SK-N-MC (cell line): Measurements from ENCODE around the gene CARD9.

Experiments used
- DNase-seq: peaks from one replicate; pipeline ENCODE4 v3.0.0-alpha.2; 2011; ENCODE audit warnings: low read depth, low spot score
- H3K27ac ChIP-seq: fragments of 200-600 bp; sonication (generic); 2 replicates; pipeline ENCODE4 v1.5.1; 2016; ENCODE audit warnings: mixed run types
- H3K36me3 ChIP-seq: fragments of 200-600 bp; sonication (generic); 2 replicates; pipeline ENCODE4 v1.6.1; 2017; ENCODE audit warnings: antibody characterized with exemption, low read length, mixed read lengths; ENCODE audit not compliant: insufficient read depth
- H3K4me3 ChIP-seq: fragments of 200-600 bp; sonication (generic); 2 replicates; pipeline ENCODE4 v1.5.1; 2016
- H3K9ac ChIP-seq: fragments of 200-600 bp; sonication (generic); 2 replicates; pipeline ENCODE4 v1.8.0; 2017; ENCODE audit warnings: mixed run types, mixed read lengths; ENCODE audit not compliant: insufficient read length
- H3K9me3 ChIP-seq: fragments of 200-600 bp; sonication (generic); 2 replicates; pipeline ENCODE4 v1.6.1; 2017; ENCODE audit warnings: low read depth, mild to moderate bottlenecking, antibody characterized with exemption, low read length, moderate library complexity, mixed read lengths
- EZH2 ChIP-seq: fragments of 200-600 bp; sonication (generic); IDR thresholded peaks from one replicate; pipeline ENCODE4 v1.6.1; 2017; ENCODE audit warnings: antibody characterized with exemption
- FOXP2 ChIP-seq: optimal IDR thresholded peaks from 2 replicates; pipeline ENCODE3; 2011; ENCODE audit warnings: mild to moderate bottlenecking, moderate library complexity; ENCODE audit not compliant: insufficient read depth; ENCODE audit errors: extremely low read length, control extremely low read depth
- POLR2AphosphoS5 ChIP-seq: IDR thresholded peaks from 2 replicates; pipeline ENCODE4 v1.6.1; 2012; ENCODE audit warnings: mild to moderate bottlenecking, low read depth, low read length, borderline replicate concordance

CARD9 gene

DNA sequence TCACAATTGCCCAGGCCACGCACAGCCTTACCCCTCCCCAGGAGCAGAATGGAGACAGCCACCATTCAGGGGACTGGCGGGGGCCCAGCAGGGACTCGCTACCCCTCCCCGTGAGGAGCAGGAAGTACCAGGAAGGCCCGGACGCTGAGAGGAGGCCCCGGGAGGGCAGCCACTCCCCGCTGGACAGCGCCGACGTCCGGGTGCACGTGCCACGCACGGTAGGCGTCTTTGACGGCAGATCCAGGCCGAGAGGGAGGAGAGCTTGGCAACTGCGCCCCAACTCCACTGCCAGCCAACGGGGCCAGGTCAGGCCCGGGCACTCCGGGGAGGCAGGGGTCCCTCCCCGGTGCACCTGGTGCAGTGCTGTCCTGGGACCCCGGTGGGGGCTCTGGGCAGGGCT lies 23.9 kb downstream of the CARD9 start:
- Histone ChIP-seq H3K27ac (no peak overlapping the region), H3K4me3 (no peak overlapping the region), H3K9me3 (no peaks in the 10 kb centered on the region), H3K36me3 (no peaks in the 10 kb centered on the region), H3K9ac (no peak overlapping the region)
- DNase-seq: no peak
- TF ChIP-seq POLR2AphosphoS5 (no peak), EZH2 (no peak), FOXP2 (no peak)

DNA sequence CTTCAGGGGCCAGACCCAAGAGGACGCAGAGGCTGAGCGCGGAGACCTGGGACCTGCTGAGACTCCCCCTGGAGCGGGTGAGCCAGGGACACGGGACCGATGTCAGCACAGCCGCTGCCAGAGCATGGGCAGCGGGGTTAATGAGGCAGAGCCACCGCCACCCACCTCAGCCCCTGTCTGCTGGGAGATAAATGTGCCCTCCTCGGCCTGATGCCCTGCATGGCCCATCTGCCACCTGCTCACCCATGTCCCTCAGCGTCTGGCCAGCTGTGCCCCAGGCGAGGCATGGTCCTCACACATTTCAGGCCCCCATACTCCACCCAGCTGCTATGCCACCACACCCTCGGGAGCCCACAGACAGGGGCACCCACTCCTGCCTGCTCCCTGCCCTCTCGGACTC lies 24.8 kb downstream of the CARD9 start:
- Histone ChIP-seq H3K27ac (no peak overlapping the region), H3K9me3 (no peaks in the 10 kb centered on the region), H3K9ac (no peak overlapping the region), H3K36me3 (no peaks in the 10 kb centered on the region), H3K4me3 (no peak overlapping the region)
- TF ChIP-seq POLR2AphosphoS5 (no peak), FOXP2 (no peak), EZH2 (no peak)
- no peak for DNase-seq

DNA sequence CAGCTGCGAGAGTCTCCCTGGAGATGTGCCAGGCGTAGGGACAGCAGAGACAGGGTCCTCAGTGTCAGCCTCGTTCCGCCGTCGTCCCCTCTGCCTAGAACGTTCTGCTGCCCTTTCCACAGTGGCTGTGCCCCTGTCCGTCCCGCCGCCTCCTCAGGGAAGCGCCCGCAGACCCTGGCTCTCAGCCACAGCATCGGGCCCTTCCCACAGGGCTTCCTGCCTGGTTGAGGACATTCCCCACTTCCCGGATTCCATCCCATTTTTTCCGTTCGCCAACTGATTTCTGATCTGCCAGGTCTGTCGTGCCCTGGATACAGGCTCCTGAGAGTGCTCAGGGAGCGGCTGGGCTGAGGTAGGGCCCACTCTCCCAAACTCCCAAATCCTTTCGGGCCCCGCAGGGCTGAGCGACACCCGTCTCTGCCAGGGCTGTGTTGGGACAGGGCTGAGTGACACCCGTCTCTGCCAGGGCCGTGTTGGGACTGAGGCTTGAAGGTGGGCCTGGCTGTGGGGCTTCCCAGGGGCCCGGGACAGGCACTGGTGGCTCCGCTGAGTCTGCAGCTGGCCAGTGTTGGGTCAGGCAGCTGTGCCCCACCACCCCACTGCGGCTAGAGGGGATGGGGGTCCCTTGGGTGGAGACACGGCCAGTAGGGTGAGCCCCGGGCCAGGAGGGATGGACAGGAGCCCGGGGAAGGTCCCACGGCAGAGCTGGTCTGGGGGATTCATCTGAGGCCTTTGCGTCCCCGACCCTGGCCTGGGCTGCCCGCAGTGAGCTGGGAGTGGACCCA lies 25.8 kb downstream of the CARD9 start:
- H3K36me3 ChIP-seq: no peaks in the 10 kb centered on the region
- H3K27ac ChIP-seq: no peak overlapping the region
- no peak for DNase-seq
- H3K4me3 ChIP-seq: no peak overlapping the region
- no peaks in the 10 kb centered on the region for H3K9me3 ChIP-seq
- H3K9ac ChIP-seq: no peak overlapping the region
- TF ChIP-seq POLR2AphosphoS5 (no peak; the same call in 1 of the 2 replicates), EZH2 (no peak), FOXP2 (no peak)

GRCh38 chr9:136346927-136347465 lies 26.5 kb downstream of the CARD9 start:
- TF ChIP-seq EZH2 (no peak), POLR2AphosphoS5 (peak; percentile 6; the same call in 1 of the 2 replicates), FOXP2 (no peak)
- Histone ChIP-seq H3K4me3 (no peak overlapping the region), H3K9ac (no peak overlapping the region), H3K36me3 (no peaks in the 10 kb centered on the region), H3K9me3 (no peaks in the 10 kb centered on the region), H3K27ac (no peak overlapping the region)
- DNase-seq: no peak

DNA sequence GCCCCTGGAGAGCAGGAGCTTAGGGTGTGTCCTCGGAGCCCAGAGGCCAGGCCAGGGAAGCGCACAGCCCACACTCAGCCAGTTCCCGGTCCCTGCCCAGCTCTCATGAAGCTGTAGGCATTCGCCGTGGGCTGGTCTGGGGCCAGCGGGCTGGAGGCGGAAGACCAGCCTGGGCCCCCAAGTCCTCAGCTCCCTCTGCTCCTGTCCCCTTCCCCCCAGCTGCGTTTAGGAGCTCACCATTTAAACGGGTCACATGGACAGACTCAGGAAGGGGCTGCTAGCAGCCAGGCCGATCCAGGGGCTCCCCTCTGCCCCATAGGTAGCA lies 27.4 kb downstream of the CARD9 start:
- Histone ChIP-seq H3K9me3 (no peaks in the 10 kb centered on the region), H3K27ac (no peak overlapping the region), H3K9ac (no peak overlapping the region), H3K4me3 (no peak overlapping the region), H3K36me3 (no peaks in the 10 kb centered on the region)
- no peak for TF ChIP-seq EZH2
- no peak for TF ChIP-seq POLR2AphosphoS5
- no peak for TF ChIP-seq FOXP2
- no peak for DNase-seq

- DNase-seq: no peak
- no peak; the same call in 1 of the 2 replicates for TF ChIP-seq POLR2AphosphoS5
- TF ChIP-seq EZH2: no peak
- TF ChIP-seq FOXP2: no peak
- Histone ChIP-seq H3K27ac (no peak overlapping the region), H3K9me3 (no peaks in the 10 kb centered on the region), H3K36me3 (no peaks in the 10 kb centered on the region), H3K9ac (no peak overlapping the region), H3K4me3 (no peak overlapping the region)
Observed at GRCh38 chr9:136345281-136346156, 27.9 kb downstream of the CARD9 start.

- Histone ChIP-seq H3K9me3 (no peaks in the 10 kb centered on the region), H3K9ac (no peak overlapping the region), H3K4me3 (no peak overlapping the region), H3K36me3 (no peaks in the 10 kb centered on the region), H3K27ac (no peak overlapping the region)
- no peak for TF ChIP-seq POLR2AphosphoS5
- TF ChIP-seq EZH2: no peak
- TF ChIP-seq FOXP2: no peak
- no peak for DNase-seq
Observed at GRCh38 chr9:136344544-136345280, 28.8 kb downstream of the CARD9 start.

- Histone ChIP-seq H3K27ac (no peak overlapping the region), H3K9ac (no peak overlapping the region), H3K36me3 (no peaks in the 10 kb centered on the region; the same call in 1 of the 2 replicates), H3K9me3 (no peaks in the 10 kb centered on the region), H3K4me3 (no peak overlapping the region)
- TF ChIP-seq EZH2: no peak
- no peak for TF ChIP-seq POLR2AphosphoS5
- no peak for TF ChIP-seq FOXP2
- no peak for DNase-seq
Observed at GRCh38 chr9:136343884-136344269, 29.6 kb downstream of the CARD9 start.
